Fibroblast of lung (primary cell): ENCODE measurements around the gene AKAP13.

ENCODE experiments used
- CTCF ChIP-seq, 2 donors: IDR thresholded peaks in 1 of 2; conservative IDR thresholded peaks in 1 of 2; 1 replicate in 1 of 2; 2 replicates in 1 of 2; pipeline ENCODE4 v1.5.1; 2011 to 2012; ENCODE audit warnings: low read length in 2 of 2, control low read depth in 1 of 2, inconsistent platforms in 1 of 2, low read depth in 1 of 2, mild to moderate bottlenecking in 1 of 2
- EZH2 ChIP-seq: IDR thresholded peaks from 2 replicates; pipeline ENCODE4 v1.5.1; 2012; ENCODE audit warnings: low read length, control low read depth, mild to moderate bottlenecking; ENCODE audit errors: missing control alignments

- no peak for TF ChIP-seq CTCF (conservative IDR thresholded peaks at IDR 0.05 in 1 of 2, IDR thresholded peaks at IDR 0.05 in 1 of 2; ENCODE audit: low read depth in 1 of 2, low read length in 2 of 2)
- TF ChIP-seq EZH2: no peak
These were observed 183.3 kb downstream of the AKAP13 start for GRCh38 chr15:85563731-85564130.
